ENCODE measurements around the gene ATP9A.

DNA sequence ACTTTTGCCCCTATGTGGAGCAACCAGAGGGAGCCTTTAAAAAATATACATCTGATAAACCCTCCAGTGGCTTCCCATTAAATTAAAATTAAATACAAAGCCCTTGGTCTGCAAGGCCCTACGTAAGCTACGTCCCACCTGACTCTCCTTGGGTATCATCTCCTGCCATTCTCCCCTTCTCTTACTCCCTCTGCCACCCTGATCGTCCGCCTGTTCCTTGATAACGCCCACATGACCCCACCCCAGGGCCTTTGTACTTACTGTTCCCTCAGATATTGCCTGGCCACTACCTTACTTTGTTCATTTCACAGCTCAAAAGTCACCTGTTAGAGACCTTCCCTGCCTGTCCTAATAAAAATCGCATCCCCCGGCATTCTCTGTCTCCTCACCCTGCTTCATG, 220.2 kb downstream of the ATP9A start:
- TF ChIP-seq, protein P1, sequence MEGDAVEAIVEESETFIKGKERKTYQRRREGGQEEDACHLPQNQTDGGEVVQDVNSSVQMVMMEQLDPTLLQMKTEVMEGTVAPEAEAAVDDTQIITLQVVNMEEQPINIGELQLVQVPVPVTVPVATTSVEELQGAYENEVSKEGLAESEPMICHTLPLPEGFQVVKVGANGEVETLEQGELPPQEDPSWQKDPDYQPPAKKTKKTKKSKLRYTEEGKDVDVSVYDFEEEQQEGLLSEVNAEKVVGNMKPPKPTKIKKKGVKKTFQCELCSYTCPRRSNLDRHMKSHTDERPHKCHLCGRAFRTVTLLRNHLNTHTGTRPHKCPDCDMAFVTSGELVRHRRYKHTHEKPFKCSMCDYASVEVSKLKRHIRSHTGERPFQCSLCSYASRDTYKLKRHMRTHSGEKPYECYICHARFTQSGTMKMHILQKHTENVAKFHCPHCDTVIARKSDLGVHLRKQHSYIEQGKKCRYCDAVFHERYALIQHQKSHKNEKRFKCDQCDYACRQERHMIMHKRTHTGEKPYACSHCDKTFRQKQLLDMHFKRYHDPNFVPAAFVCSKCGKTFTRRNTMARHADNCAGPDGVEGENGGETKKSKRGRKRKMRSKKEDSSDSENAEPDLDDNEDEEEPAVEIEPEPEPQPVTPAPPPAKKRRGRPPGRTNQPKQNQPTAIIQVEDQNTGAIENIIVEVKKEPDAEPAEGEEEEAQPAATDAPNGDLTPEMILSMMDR (IDR thresholded peaks at IDR 0.05), result no peak
- no peak for TF ChIP-seq POLR2A (IDR thresholded peaks at IDR 0.05)

All from body of pancreas (tissue), 4 donors.